ENCODE results near the gene MAMDC4.

The MAMDC4 gene

GRCh38 chr9:136900556-136900955 is 48.4 kb downstream of the MAMDC4 start:
- H3K27me3 ChIP-seq (ENCODE audit: control insufficient read depth, insufficient read depth, low read length) = no peaks in the 10 kb centered on the region
- H3K4me3 ChIP-seq (ENCODE audit: low read length) = no peak overlapping the region
- H3K9ac ChIP-seq (ENCODE audit: low read length) = no peak overlapping the region
- peaks cover 47% of the 10 kb centered on the region for H3K36me3 ChIP-seq (ENCODE audit: control insufficient read depth, low read depth, low read length)
- no peaks in the 10 kb centered on the region for H3K4me1 ChIP-seq (ENCODE audit: control insufficient read depth, low read depth, low read length)
- no peaks in the 10 kb centered on the region for H3K9me3 ChIP-seq (ENCODE audit: control insufficient read depth, low read depth, low read length)
- H3K27ac ChIP-seq (ENCODE audit: low read length) = no peak overlapping the region

- H3K4me3 ChIP-seq (ENCODE audit: low read length) = no peak overlapping the region
- H3K36me3 ChIP-seq (ENCODE audit: control insufficient read depth, low read depth, low read length) = peaks cover 47% of the 10 kb centered on the region
- H3K27ac ChIP-seq (ENCODE audit: low read length) = no peak overlapping the region
- no peak overlapping the region for H3K9ac ChIP-seq (ENCODE audit: low read length)
- no peaks in the 10 kb centered on the region for H3K9me3 ChIP-seq (ENCODE audit: control insufficient read depth, low read depth, low read length)
- H3K27me3 ChIP-seq (ENCODE audit: control insufficient read depth, insufficient read depth, low read length) = no peaks in the 10 kb centered on the region
- no peaks in the 10 kb centered on the region for H3K4me1 ChIP-seq (ENCODE audit: control insufficient read depth, low read depth, low read length)
These were observed 48.9 kb downstream of the MAMDC4 start for GRCh38 chr9:136900988-136901515.

GRCh38 chr9:136901516-136902258 is 49.5 kb downstream of the MAMDC4 start:
- no peak overlapping the region for H3K9ac ChIP-seq (ENCODE audit: low read length)
- H3K9me3 ChIP-seq (ENCODE audit: control insufficient read depth, low read depth, low read length) = no peaks in the 10 kb centered on the region
- peaks cover 52% of the 10 kb centered on the region for H3K36me3 ChIP-seq (ENCODE audit: control insufficient read depth, low read depth, low read length)
- no peaks in the 10 kb centered on the region for H3K4me1 ChIP-seq (ENCODE audit: control insufficient read depth, low read depth, low read length)
- H3K4me3 ChIP-seq (ENCODE audit: low read length) = no peak overlapping the region
- H3K27me3 ChIP-seq (ENCODE audit: control insufficient read depth, insufficient read depth, low read length) = no peaks in the 10 kb centered on the region
- no peak overlapping the region for H3K27ac ChIP-seq (ENCODE audit: low read length)

- Histone ChIP-seq H3K9me3 (ENCODE audit: control insufficient read depth, low read depth, low read length) (no peaks in the 10 kb centered on the region), H3K4me1 (ENCODE audit: control insufficient read depth, low read depth, low read length) (no peaks in the 10 kb centered on the region), H3K4me3 (ENCODE audit: low read length) (no peak overlapping the region), H3K9ac (ENCODE audit: low read length) (no peak overlapping the region), H3K27me3 (ENCODE audit: control insufficient read depth, insufficient read depth, low read length) (no peaks in the 10 kb centered on the region), H3K27ac (ENCODE audit: low read length) (no peak overlapping the region), H3K36me3 (ENCODE audit: control insufficient read depth, low read depth, low read length) (peaks cover 52% of the 10 kb centered on the region)
These were observed 50.2 kb downstream of the MAMDC4 start for GRCh38 chr9:136902259-136902821.

GRCh38 chr9:136903041-136903554 is 51.0 kb downstream of the MAMDC4 start:
- H3K36me3 ChIP-seq (ENCODE audit: control insufficient read depth, low read depth, low read length) = peaks cover 60% of the 10 kb centered on the region
- H3K4me1 ChIP-seq (ENCODE audit: control insufficient read depth, low read depth, low read length) = no peaks in the 10 kb centered on the region
- H3K9me3 ChIP-seq (ENCODE audit: control insufficient read depth, low read depth, low read length) = no peaks in the 10 kb centered on the region
- no peak overlapping the region for H3K4me3 ChIP-seq (ENCODE audit: low read length)
- H3K27ac ChIP-seq (ENCODE audit: low read length) = no peak overlapping the region
- no peaks in the 10 kb centered on the region for H3K27me3 ChIP-seq (ENCODE audit: control insufficient read depth, insufficient read depth, low read length)
- no peak overlapping the region for H3K9ac ChIP-seq (ENCODE audit: low read length)

- no peak overlapping the region for H3K27ac ChIP-seq (ENCODE audit: low read length)
- H3K9ac ChIP-seq (ENCODE audit: low read length) = no peak overlapping the region
- no peaks in the 10 kb centered on the region for H3K27me3 ChIP-seq (ENCODE audit: control insufficient read depth, insufficient read depth, low read length)
- no peaks in the 10 kb centered on the region for H3K4me1 ChIP-seq (ENCODE audit: control insufficient read depth, low read depth, low read length)
- H3K4me3 ChIP-seq (ENCODE audit: low read length) = no peak overlapping the region
- peaks cover 52% of the 10 kb centered on the region for H3K36me3 ChIP-seq (ENCODE audit: control insufficient read depth, low read depth, low read length)
- no peaks in the 10 kb centered on the region for H3K9me3 ChIP-seq (ENCODE audit: control insufficient read depth, low read depth, low read length)
These were observed 54.1 kb downstream of the MAMDC4 start for GRCh38 chr9:136906266-136906665.

GRCh38 chr9:136907011-136907914 is 55.1 kb downstream of the MAMDC4 start:
- Histone ChIP-seq H3K4me3 (ENCODE audit: low read length) (no peak overlapping the region), H3K9me3 (ENCODE audit: control insufficient read depth, low read depth, low read length) (no peaks in the 10 kb centered on the region), H3K4me1 (ENCODE audit: control insufficient read depth, low read depth, low read length) (no peaks in the 10 kb centered on the region), H3K9ac (ENCODE audit: low read length) (no peak overlapping the region), H3K27ac (ENCODE audit: low read length) (no peak overlapping the region), H3K27me3 (ENCODE audit: control insufficient read depth, insufficient read depth, low read length) (no peaks in the 10 kb centered on the region), H3K36me3 (ENCODE audit: control insufficient read depth, low read depth, low read length) (peaks cover 45% of the 10 kb centered on the region)
